NT2/D1 (cell line): ENCODE measurements around the gene ICOS.

Experiments used
- DNase-seq: peaks from one replicate; pipeline ENCODE4 v3.0.0-alpha.2; 2011; ENCODE audit warnings: low read depth, low spot score
- H3K27me3 ChIP-seq: 2 replicates; pipeline ENCODE4 v1.6.0; 2011; ENCODE audit warnings: mild to moderate bottlenecking; ENCODE audit not compliant: insufficient read length, insufficient read depth
- H3K36me3 ChIP-seq: 2 replicates; pipeline ENCODE4 v1.6.1; 2011; ENCODE audit warnings: mild to moderate bottlenecking, low read length, mixed read lengths; ENCODE audit not compliant: insufficient read depth, insufficient read length
- H3K4me1 ChIP-seq: 2 replicates; pipeline ENCODE4 v1.5.1; 2011; ENCODE audit not compliant: insufficient read depth, insufficient read length
- H3K4me3 ChIP-seq: 2 replicates; pipeline ENCODE4 v1.5.1; 2011; ENCODE audit warnings: low read depth; ENCODE audit not compliant: insufficient read length
- H3K9ac ChIP-seq: 2 replicates; pipeline ENCODE4 v1.6.0; 2011; ENCODE audit warnings: low read depth; ENCODE audit not compliant: insufficient read length
- H3K9me3 ChIP-seq: 2 replicates; pipeline ENCODE4 v1.5.1; 2011; ENCODE audit warnings: mild to moderate bottlenecking, low read length; ENCODE audit not compliant: insufficient read depth
- SUZ12 ChIP-seq: IDR thresholded peaks from 2 replicates; pipeline ENCODE4 v1.6.1; 2011; ENCODE audit not compliant: insufficient read length, insufficient read depth; ENCODE audit errors: extremely low read depth
- YY1 ChIP-seq: IDR thresholded peaks from 2 replicates; pipeline ENCODE4 v1.6.1; 2011; ENCODE audit not compliant: insufficient read length, insufficient read depth
- ZNF274 ChIP-seq: IDR thresholded peaks from 2 replicates; pipeline ENCODE4 v1.6.1; 2011; ENCODE audit warnings: mild to moderate bottlenecking, low read depth, low read length

ICOS gene

GRCh38 chr2:203936535-203936934 is at the start of gene ICOS:
Gene ICOS (plus strand): TSS chr2:203936763. CDS start chr2:203936815, 52 bp downstream.
- TF ChIP-seq ZNF274 (no peak), SUZ12 (no peak), YY1 (no peak)
- no peaks in the 10 kb centered on the region for H3K4me1 ChIP-seq
- no peaks in the 10 kb centered on the region for H3K9me3 ChIP-seq
- no peak for DNase-seq
- no peaks in the 10 kb centered on the region for H3K27me3 ChIP-seq
- no peak within 1 kb of the TSS for H3K9ac ChIP-seq
- no peak within 1 kb of the TSS for H3K4me3 ChIP-seq
- no peaks in the 10 kb centered on the region for H3K36me3 ChIP-seq

- Histone ChIP-seq H3K4me3 (no peak overlapping the region), H3K9me3 (no peaks in the 10 kb centered on the region), H3K27me3 (no peaks in the 10 kb centered on the region), H3K9ac (no peak overlapping the region), H3K36me3 (no peaks in the 10 kb centered on the region), H3K4me1 (no peaks in the 10 kb centered on the region)
- DNase-seq, result no peak
- TF ChIP-seq YY1 (no peak), ZNF274 (no peak), SUZ12 (no peak)
Observed at GRCh38 chr2:203887677-203888076, 48.9 kb upstream of the ICOS start.

- no peaks in the 10 kb centered on the region for H3K36me3 ChIP-seq
- no peak overlapping the region for H3K4me3 ChIP-seq
- no peak for DNase-seq
- no peak overlapping the region for H3K9ac ChIP-seq
- H3K27me3 ChIP-seq, result no peaks in the 10 kb centered on the region
- no peaks in the 10 kb centered on the region for H3K9me3 ChIP-seq
- no peak for TF ChIP-seq YY1
- TF ChIP-seq SUZ12, result no peak
- no peak for TF ChIP-seq ZNF274
- H3K4me1 ChIP-seq, result no peaks in the 10 kb centered on the region
Observed at GRCh38 chr2:203889542-203889941, 47.0 kb upstream of the ICOS start.

GRCh38 chr2:203889944-203890343 is 46.6 kb upstream of the ICOS start:
- H3K4me3 ChIP-seq, result no peak overlapping the region
- no peaks in the 10 kb centered on the region for H3K9me3 ChIP-seq
- TF ChIP-seq SUZ12 (no peak), ZNF274 (no peak), YY1 (no peak)
- H3K4me1 ChIP-seq, result no peaks in the 10 kb centered on the region
- H3K36me3 ChIP-seq, result no peaks in the 10 kb centered on the region
- no peak overlapping the region for H3K9ac ChIP-seq
- H3K27me3 ChIP-seq, result no peaks in the 10 kb centered on the region
- DNase-seq, result no peak

- Histone ChIP-seq H3K4me1 (no peaks in the 10 kb centered on the region), H3K9me3 (no peaks in the 10 kb centered on the region), H3K4me3 (no peak overlapping the region), H3K36me3 (no peaks in the 10 kb centered on the region), H3K9ac (no peak overlapping the region), H3K27me3 (no peaks in the 10 kb centered on the region)
- DNase-seq, result no peak
- TF ChIP-seq YY1 (no peak), ZNF274 (no peak), SUZ12 (no peak)
Observed at GRCh38 chr2:203890733-203891132, 45.8 kb upstream of the ICOS start.

GRCh38 chr2:203891474-203891873 is 45.1 kb upstream of the ICOS start:
- Histone ChIP-seq H3K4me3 (no peak overlapping the region), H3K36me3 (no peaks in the 10 kb centered on the region), H3K9ac (no peak overlapping the region), H3K4me1 (no peaks in the 10 kb centered on the region), H3K9me3 (no peaks in the 10 kb centered on the region), H3K27me3 (no peaks in the 10 kb centered on the region)
- DNase-seq, result no peak
- TF ChIP-seq SUZ12, result no peak
- TF ChIP-seq ZNF274, result no peak
- no peak for TF ChIP-seq YY1

- TF ChIP-seq SUZ12, result no peak
- no peak for TF ChIP-seq YY1
- TF ChIP-seq ZNF274, result no peak
- Histone ChIP-seq H3K9ac (no peak overlapping the region), H3K4me3 (no peak overlapping the region), H3K36me3 (no peaks in the 10 kb centered on the region), H3K4me1 (no peaks in the 10 kb centered on the region), H3K27me3 (no peaks in the 10 kb centered on the region), H3K9me3 (no peaks in the 10 kb centered on the region)
- no peak for DNase-seq
Observed at GRCh38 chr2:203892207-203892606, 44.4 kb upstream of the ICOS start.

GRCh38 chr2:203893401-203893800 is 43.2 kb upstream of the ICOS start:
- H3K4me1 ChIP-seq, result no peaks in the 10 kb centered on the region
- no peaks in the 10 kb centered on the region for H3K27me3 ChIP-seq
- no peak for DNase-seq
- H3K9ac ChIP-seq, result no peak overlapping the region
- H3K4me3 ChIP-seq, result no peak overlapping the region
- no peaks in the 10 kb centered on the region for H3K36me3 ChIP-seq
- TF ChIP-seq ZNF274 (no peak), YY1 (no peak)
- H3K9me3 ChIP-seq, result no peaks in the 10 kb centered on the region
